ENCODE data around the gene RFX5.

RFX5 gene

DNA sequence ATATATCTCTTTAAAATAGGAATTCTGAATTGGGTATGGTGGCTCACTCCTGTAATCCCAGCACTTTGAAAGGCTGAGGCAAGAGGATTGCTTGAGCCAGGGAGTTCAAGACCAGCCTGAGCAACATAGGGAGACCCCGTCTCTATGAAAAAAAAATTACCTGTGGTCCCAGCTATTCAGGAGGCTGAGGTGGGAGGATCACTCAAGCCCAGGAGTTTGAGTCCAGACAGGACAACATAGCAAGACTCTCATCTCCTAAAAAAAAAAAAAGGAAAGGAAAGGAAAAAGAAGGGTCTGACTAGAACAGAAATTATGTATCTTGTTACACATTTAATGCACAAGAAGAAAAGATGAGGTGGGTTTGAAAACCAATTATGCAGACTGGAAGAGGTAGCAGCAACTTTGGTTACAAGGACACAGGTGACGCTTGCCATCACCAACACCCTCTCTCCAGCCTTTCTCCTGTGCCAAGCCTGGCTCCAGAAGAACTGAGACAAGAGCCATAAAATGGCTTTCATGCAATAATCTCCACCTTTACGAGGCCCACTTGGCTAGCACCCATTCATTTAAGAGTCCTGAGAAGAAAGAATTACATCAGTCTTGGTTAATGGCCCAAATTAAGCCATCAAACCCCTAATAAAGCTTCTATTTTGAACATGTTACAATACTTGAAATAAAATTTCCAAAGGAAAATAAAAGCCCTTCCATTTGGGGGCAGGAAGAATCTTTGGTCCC is 30.3 kb upstream of the RFX5 start:
- no peak overlapping the region for H3K4me3 ChIP-seq (ENCODE audit: low read depth, low read length)
- TF ChIP-seq, protein P1, sequence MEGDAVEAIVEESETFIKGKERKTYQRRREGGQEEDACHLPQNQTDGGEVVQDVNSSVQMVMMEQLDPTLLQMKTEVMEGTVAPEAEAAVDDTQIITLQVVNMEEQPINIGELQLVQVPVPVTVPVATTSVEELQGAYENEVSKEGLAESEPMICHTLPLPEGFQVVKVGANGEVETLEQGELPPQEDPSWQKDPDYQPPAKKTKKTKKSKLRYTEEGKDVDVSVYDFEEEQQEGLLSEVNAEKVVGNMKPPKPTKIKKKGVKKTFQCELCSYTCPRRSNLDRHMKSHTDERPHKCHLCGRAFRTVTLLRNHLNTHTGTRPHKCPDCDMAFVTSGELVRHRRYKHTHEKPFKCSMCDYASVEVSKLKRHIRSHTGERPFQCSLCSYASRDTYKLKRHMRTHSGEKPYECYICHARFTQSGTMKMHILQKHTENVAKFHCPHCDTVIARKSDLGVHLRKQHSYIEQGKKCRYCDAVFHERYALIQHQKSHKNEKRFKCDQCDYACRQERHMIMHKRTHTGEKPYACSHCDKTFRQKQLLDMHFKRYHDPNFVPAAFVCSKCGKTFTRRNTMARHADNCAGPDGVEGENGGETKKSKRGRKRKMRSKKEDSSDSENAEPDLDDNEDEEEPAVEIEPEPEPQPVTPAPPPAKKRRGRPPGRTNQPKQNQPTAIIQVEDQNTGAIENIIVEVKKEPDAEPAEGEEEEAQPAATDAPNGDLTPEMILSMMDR (IDR thresholded peaks at IDR 0.05; ENCODE audit: low read depth, low read length, missing control alignments), result no peak
- DNase-seq (ENCODE audit: low read depth), result no peak

DNA sequence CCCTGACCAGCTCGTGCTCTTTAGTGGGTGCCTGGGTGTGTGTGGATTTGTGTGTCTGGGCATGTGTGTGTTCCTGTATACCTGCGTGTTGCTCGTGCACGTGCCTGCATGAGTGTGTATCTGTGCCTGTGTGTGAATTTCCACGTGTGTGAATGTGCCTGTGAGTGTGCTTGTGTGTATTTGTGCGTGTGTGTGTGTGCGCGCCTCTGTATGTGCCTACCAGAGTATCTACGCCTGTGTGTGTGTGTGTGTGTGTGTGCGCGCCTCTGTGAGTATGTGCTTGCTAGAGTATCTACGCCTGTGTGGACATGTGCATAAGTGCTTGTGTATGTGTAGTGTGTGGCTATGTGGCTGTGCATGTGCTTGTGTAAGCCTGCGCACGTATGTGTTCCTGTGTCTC is 26.1 kb upstream of the RFX5 start:
- TF ChIP-seq, protein P1 (IDR thresholded peaks at IDR 0.05; ENCODE audit: low read depth, low read length, missing control alignments), result no peak
- H3K4me3 ChIP-seq (ENCODE audit: low read depth, low read length), result no peak overlapping the region
- DNase-seq (ENCODE audit: low read depth), result no peak

DNA sequence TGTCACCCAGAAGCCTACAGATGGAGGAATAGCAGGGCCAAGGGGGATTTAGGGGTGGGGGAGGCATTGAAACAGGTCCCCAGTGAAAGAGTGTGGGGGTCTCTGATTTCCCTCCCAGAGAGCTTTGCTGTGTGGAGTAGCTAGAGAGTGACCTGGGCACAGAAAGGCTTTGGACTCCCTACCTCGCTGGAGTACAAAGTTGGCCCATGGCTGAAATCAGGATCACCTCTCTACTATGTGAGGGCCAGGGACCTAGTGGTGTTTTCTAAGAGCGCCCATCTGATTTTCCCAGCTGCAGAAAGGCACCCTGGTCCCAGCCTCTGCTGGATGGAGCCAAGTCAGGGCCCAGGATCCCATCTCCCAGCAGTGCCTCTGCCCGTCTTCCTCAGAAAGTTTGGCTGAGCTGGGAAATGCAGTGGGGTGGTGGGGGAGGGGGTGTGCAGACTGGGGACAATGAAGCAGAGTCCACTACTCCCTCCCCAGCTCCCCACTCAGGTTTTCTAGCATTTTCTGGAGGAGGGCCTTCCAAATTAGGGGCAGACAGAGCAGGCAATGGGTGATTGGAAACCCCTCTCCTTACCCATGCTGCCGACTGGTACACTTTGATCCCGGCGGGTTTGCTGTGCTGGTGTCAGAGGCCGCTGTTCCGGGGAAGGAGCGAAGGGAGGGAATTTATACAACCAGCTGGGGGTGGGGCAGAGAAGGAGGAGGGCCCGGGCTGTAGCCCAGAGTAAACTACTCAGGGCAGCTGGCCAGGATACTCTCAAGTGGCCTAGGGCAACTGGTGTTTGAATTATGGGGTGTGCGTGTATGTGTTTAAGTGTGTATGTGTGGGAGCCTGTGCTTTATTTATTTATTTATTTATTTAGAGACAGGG is 25.2 kb upstream of the RFX5 start, which contains the start of gene SELENBP1:
TSS of gene SELENBP1 (minus strand) at position 648 of the 877 bp plus-strand sequence. CDS start at position 584, 64 bp downstream.
- TF ChIP-seq, protein P1 (IDR thresholded peaks at IDR 0.05; ENCODE audit: low read depth, low read length, missing control alignments), result no peak
- no peak within 1 kb of the TSS for H3K4me3 ChIP-seq (ENCODE audit: low read depth, low read length)
- no peak for DNase-seq (ENCODE audit: low read depth)

DNA sequence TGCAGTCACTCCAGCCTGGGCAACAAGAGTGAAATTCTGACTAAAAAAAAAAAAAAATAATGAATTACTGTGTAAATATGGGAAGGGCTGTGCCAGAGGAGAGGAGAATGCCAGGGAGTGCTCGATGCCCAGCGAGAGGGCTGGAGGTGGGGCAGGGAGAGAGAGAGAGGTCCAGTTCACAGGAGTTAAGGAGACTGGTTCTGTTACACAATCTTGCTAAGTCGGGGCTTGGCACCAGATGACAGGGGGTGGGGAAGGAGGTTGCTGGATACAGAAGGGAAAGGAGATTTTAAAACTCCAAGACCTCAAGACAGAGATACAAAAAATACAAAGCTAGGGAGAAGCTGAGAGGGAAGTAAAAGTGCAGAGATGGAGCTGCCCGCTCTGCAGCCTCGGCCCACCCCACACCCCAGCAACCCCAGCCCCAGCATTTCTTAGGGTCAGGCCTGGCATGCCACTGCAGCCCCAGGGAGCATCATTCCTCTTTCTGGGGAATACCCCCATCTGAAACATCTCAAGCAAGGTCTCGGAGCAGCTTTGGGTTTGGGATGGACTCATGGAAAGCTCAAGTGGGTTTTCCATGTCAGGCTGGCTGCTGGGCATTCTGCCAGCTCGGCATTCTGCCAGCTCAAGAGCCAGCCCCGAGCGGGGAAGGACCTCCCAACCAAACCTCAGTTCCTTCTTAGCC is 24.5 kb upstream of the RFX5 start:
- no peak overlapping the region for H3K4me3 ChIP-seq (ENCODE audit: low read depth, low read length)
- no peak for DNase-seq (ENCODE audit: low read depth)

DNA sequence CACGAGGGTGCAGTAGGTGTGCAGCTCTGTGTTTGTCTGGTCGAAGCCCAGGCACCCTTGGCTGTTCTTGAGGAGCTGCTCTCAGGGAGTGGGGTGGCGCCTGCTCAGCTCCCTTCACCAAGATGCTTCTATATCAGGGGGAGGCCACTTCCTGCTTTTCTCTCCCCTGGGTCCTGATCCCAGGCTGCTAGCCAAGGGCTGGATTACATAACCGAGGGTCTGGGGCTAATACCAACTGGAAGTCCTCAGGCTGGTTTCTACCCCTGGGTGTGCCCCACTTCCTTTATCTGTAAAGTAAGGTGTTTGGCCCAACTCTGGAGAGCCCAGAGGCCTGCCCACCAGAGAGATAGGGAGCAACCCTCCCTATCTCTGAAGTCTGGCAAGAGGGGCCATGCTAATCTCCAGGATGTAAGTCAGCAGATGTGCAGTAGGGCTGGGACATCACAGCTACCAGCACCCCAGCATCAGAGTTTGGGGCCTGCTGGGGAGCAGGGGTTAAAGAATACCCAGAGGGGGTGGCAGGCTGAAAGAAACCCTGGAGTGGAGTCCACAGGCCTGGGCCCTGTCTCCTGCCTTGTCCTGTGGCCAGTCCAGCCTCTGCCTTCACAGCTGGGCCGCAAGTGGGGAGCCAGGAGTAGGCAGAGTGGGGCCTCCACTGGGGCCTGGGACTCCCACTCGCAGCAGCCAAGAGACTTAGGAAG is 23.3 kb upstream of the RFX5 start:
- H3K4me3 ChIP-seq (ENCODE audit: low read depth, low read length), result no peak overlapping the region
- TF ChIP-seq, protein P1 (IDR thresholded peaks at IDR 0.05; ENCODE audit: low read depth, low read length, missing control alignments), result no peak
- no peak for DNase-seq (ENCODE audit: low read depth)

More for the DNA sequence above, 24.5 kb upstream of the RFX5 start:
- TF ChIP-seq, protein P1 (IDR thresholded peaks at IDR 0.05; ENCODE audit: low read depth, low read length, missing control alignments), result no peak

DNA sequence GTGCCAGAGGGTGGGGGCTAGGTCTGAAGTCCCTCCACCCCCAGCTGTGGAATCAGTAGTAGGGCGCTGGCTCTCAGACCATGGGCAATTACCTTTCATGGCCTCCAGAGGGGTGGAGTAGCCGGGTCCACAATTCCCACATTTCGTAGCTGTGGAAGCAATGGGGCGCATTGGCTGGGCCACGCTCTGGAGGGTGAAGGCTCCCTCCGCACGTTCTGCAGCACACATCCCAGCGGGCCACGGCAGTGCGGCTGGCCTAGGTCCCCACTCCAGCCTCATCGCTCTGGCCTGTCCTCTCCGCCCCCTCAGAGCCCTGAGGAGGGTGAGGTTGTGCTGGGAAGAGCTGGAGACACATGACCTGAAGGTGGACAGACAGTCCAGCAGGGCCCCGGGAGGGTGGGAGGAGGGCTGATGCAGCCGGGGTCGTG is 22.6 kb upstream of the RFX5 start:
- TF ChIP-seq, protein P1 (IDR thresholded peaks at IDR 0.05; ENCODE audit: low read depth, low read length, missing control alignments), result no peak
- DNase-seq (ENCODE audit: low read depth), result no peak
- H3K4me3 ChIP-seq (ENCODE audit: low read depth, low read length), result no peak overlapping the region
